ENCODE data around the gene PABPN1L. TPM values are rescaled to one million over a fixed set of nuclear protein-coding genes. Genes with fewer than 3 reads are reported as not detected.

PABPN1L gene
- total and polyA plus RNA-seq, 9 of the 15 experiments (the other 6 are each of a cell fraction or from before 2014, with no cell fraction given), result 0.11 to 0.32 TPM; not detected in 7

- TF ChIP-seq RBM25 (IDR thresholded peaks at IDR 0.05; ENCODE audit: low read depth, low read length, severe bottlenecking), result peak; percentile 62
- no peak for TF ChIP-seq PHF20 (IDR thresholded peaks at IDR 0.05; ENCODE audit: partially characterized antibody)
- no peak for TF ChIP-seq SRSF9 (IDR thresholded peaks at IDR 0.05; ENCODE audit: borderline replicate concordance, low read depth, low read length)
- no peak for TF ChIP-seq NCOA4 (IDR thresholded peaks at IDR 0.05; ENCODE audit: partially characterized antibody)
- TF ChIP-seq RFX1 (IDR thresholded peaks at IDR 0.05), result peak; percentile 88
- TF ChIP-seq HOXB6 (CRISPR knock-in tag; IDR thresholded peaks at IDR 0.05; ENCODE audit: borderline replicate concordance), result no peak
- no peak for TF ChIP-seq ILK (tag; IDR thresholded peaks at IDR 0.05; ENCODE audit: borderline replicate concordance, low read depth)
- peak; percentile 32 for TF ChIP-seq CHD4 (IDR thresholded peaks at IDR 0.05; ENCODE audit: insufficient read depth, insufficient replicate concordance, low read depth, low read length, poor library complexity, severe bottlenecking)
- no peak for TF ChIP-seq SMC3 (conservative IDR thresholded peaks at IDR 0.05; ENCODE audit: insufficient read depth, low read depth, low read length)
- TF ChIP-seq SMAD2 (IDR thresholded peaks at IDR 0.05; ENCODE audit: low read depth, low read length), result no peak
- no peak for TF ChIP-seq HIVEP1 (CRISPR knock-in tag; IDR thresholded peaks at IDR 0.05)
- TF ChIP-seq RBFOX2 (IDR thresholded peaks at IDR 0.05; ENCODE audit: low read depth, low read length), result no peak
- TF ChIP-seq VEZF1 (CRISPR knock-in tag; IDR thresholded peaks at IDR 0.05), result no peak
- no peak for TF ChIP-seq MYNN (IDR thresholded peaks at IDR 0.05)
- TF ChIP-seq MYNN (CRISPR knock-in tag; IDR thresholded peaks at IDR 0.05), result no peak
- no peak for TF ChIP-seq ESRRB (CRISPR knock-in tag; IDR thresholded peaks at IDR 0.05; ENCODE audit: borderline replicate concordance)
- no peak for TF ChIP-seq SETDB1 (IDR thresholded peaks at IDR 0.05; ENCODE audit: low read length)
- no peak for TF ChIP-seq ELF1 (tag; IDR thresholded peaks at IDR 0.05)
- peak; percentile 83 for TF ChIP-seq RBM22 (IDR thresholded peaks at IDR 0.05; ENCODE audit: low read depth, low read length, poor library complexity, severe bottlenecking)
- TF ChIP-seq ADNP (tag; IDR thresholded peaks at IDR 0.05), result peak; percentile 53; the same call in 1 of the 2 replicates
- no peak for TF ChIP-seq ATF6 (CRISPR knock-in tag; IDR thresholded peaks at IDR 0.05)
- TF ChIP-seq STAT6 (CRISPR knock-in tag; IDR thresholded peaks at IDR 0.05), result no peak
Observed at GRCh38 chr16:88911136-88911945, 44.9 kb upstream of the PABPN1L start (continued).

Data from K562 (cell line).